OCI-LY7 (cell line): ENCODE data around the gene ATP6V0E1.

Source experiments
- EZH2phosphoT487 ChIP-seq: fragments of 200-600 bp; sonication (generic); IDR thresholded peaks from 2 replicates; pipeline ENCODE4 v1.6.1; 2018; ENCODE audit warnings: low read depth, borderline replicate concordance, mild to moderate bottlenecking, mixed run types, antibody characterized with exemption, low read length, moderate library complexity, mixed read lengths
- TF ChIP-seq, protein P1 (sequence below): fragments of 200-600 bp; sonication (generic); conservative IDR thresholded peaks from 2 replicates; pipeline ENCODE4 v1.5.1; 2014; ENCODE audit warnings: mild to moderate bottlenecking, antibody characterized with exemption, low read length, moderate library complexity, mixed read lengths

- TF ChIP-seq, protein P1, sequence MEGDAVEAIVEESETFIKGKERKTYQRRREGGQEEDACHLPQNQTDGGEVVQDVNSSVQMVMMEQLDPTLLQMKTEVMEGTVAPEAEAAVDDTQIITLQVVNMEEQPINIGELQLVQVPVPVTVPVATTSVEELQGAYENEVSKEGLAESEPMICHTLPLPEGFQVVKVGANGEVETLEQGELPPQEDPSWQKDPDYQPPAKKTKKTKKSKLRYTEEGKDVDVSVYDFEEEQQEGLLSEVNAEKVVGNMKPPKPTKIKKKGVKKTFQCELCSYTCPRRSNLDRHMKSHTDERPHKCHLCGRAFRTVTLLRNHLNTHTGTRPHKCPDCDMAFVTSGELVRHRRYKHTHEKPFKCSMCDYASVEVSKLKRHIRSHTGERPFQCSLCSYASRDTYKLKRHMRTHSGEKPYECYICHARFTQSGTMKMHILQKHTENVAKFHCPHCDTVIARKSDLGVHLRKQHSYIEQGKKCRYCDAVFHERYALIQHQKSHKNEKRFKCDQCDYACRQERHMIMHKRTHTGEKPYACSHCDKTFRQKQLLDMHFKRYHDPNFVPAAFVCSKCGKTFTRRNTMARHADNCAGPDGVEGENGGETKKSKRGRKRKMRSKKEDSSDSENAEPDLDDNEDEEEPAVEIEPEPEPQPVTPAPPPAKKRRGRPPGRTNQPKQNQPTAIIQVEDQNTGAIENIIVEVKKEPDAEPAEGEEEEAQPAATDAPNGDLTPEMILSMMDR, result no peak
- no peak for TF ChIP-seq EZH2phosphoT487
These were observed 91.7 kb downstream of the ATP6V0E1 start for GRCh38 chr5:173075137-173075843.
